HG03159 (cell line): Measurements from ENCODE around the gene KIAA0825.

Experiments
- ATAC-seq: cut with Tn5 transposase; IDR thresholded peaks from one replicate; pipeline ENCODE4 v1.9.1; 2021; ENCODE audit warnings: mild to moderate bottlenecking, moderate library complexity; ENCODE audit not compliant: unreplicated experiment

KIAA0825 gene

DNA sequence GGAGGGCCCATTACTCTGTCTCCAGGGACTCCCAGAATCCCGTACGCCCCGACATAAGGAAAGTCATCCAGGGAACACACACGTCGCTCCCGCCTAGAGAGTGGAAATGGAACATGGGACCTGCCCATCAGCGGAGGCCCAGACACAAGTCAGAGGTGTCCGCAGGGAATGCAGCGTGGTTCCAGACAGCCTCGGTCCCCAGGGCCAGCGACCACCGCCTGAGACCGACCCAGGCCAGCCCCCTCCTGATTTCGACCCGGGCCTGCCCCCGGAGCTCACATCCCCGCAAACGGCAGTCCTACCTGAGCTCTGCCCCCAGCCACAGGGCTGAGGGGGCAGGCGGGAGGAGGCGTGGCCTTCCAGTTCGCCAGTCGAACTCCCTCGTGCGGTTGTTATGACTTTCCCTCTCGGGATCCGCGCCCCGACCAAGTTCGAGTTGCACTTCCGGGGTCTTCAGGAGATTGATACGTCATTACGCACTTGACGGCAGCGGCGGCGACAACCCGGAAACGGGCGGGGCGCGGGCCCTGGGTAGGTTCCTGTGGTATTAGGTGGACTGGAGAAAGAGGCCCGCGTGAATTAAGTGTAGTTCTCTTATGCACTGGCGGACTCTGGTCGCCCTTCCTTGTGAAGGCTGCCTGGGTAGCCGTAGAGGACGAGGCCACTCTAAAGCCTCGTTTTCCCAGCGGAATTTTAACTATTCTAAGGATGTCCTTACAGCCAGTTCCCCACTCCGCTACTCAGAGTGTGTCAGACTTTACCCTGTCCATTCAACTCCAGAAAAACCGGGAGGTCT is 507.0 kb downstream of the KIAA0825 start:
- peak; percentile 100 for ATAC-seq

DNA sequence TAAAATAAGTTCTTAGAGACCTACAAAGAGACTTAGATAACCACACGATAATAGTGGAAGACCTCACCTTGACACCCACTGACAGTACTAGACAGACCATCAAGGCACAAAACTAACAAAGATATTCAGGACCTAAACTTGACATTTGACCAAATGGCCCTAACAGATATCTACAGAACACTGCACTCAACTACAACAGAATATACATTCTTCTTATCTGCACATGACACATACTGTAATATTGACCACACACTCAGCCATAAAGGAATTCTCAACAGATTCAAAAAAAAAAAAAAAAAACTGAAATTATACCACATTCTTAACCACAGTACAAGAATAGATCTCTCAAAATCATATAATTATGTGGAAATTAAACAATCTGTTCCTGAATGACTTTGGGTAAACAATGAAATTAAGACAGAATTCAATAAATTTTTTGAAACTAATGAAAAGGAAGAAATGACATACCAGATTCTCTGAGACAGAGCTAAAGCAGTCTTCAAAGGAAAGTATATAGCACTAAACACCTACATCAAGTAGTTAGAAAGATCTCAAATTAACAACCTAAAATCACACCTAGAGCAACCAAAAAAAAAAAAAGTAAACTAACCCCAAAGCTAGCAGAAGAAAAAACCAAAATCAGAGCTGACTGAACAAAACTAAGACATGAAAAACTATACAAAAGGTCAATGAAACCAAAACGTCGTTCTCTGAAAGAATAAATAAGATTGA is 514.7 kb downstream of the KIAA0825 start:
- ATAC-seq: no peak
